ENCODE measurements around the gene NR2F2. TPM values are rescaled to one million over a fixed set of nuclear protein-coding genes. Genes with fewer than 3 reads are reported as not detected.

The NR2F2 gene
- total RNA-seq (100 to 1,000 TPM in 6 of 7 donors, 10 to 100 TPM in 1; 87.1 to 256 (median 121) TPM), polyA plus RNA-seq (10 to 100 TPM; 18.6 to 39.4 (median 23.7) TPM)
- long read RNA-seq, donor 1, full-length matches to known transcripts = 58 of 218 reads
- long read RNA-seq, donor 1, partial matches to known transcripts = 160 of 218 reads
- long read RNA-seq, donor 1, other reads (novel, unspliced or antisense) = 0 of 218 reads
- long read RNA-seq, donor 2, full-length matches to known transcripts = 53 of 79 reads
- long read RNA-seq, donor 2, partial matches to known transcripts = 26 of 79 reads
- long read RNA-seq, donor 2, other reads (novel, unspliced or antisense) = 0 of 79 reads

DNA sequence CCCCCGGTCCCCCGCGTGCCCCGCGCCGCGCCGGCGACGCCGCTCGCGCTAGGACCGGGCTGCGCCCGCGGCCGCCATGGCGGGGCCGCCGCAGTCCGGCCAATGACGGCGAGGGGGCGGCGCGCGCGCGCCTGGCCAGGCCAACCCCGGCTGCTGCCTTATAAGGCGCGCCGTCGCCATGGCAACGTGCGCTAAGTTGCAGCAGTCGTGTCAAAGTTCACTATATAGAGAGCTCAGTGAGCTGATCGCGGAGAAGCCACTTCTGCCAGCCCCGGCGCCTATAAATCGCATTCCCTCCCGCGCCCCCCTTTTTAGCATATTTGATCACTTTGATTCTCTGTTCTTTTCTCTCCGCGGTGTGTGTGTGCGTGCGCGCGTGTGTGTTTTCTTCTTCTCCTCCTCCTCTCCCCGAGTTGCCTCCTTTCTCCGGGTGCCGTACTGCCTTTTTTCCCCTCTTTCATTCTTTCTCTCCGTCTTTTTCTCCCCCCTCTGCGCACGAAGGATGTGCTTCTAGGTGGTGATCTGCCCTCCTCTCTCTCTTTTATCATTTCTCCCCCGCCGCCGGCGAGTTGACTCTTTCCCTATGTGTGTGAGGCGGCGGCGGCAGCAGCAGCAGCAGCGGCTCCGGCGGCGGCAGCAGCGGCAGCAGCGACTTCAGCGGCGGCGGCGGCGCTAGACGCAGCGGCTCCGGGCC lies at the start of gene NR2F2:
Gene NR2F2 (plus strand): TSS at position 251 of the 694 bp plus-strand sequence. CDS start 1,406 bp downstream, outside the sequence.
- H3K27me3 ChIP-seq (replicated peaks in 1 of 7) = peaks cover 0 to 99% (median 38%) of the 10 kb centered on the region in 7 donors
- 1 to 3% (median 2%) methylated on average over 55 to 78 of the region's 78 CpGs for WGBS, 5 donors
- H3K4me1 ChIP-seq = peaks cover 0 to 37% (median 2%) of the 10 kb centered on the region in 6 donors
- DNase-seq = peak; percentile 89
- H3K4me3 ChIP-seq = peak within 1 kb of the TSS; percentile 28 to 80 (median 56)
- peaks cover 0 to 21% (median 0%) of the 10 kb centered on the region in 8 donors for H3K9me3 ChIP-seq
- intact Hi-C loops (cut with DNase I; ENCODE audit: low total_unique reads) = no loop called here
- peak within 1 kb of the TSS; percentile 72 to 96 (median 91) for H3K27ac ChIP-seq
- TF ChIP-seq, protein P1, sequence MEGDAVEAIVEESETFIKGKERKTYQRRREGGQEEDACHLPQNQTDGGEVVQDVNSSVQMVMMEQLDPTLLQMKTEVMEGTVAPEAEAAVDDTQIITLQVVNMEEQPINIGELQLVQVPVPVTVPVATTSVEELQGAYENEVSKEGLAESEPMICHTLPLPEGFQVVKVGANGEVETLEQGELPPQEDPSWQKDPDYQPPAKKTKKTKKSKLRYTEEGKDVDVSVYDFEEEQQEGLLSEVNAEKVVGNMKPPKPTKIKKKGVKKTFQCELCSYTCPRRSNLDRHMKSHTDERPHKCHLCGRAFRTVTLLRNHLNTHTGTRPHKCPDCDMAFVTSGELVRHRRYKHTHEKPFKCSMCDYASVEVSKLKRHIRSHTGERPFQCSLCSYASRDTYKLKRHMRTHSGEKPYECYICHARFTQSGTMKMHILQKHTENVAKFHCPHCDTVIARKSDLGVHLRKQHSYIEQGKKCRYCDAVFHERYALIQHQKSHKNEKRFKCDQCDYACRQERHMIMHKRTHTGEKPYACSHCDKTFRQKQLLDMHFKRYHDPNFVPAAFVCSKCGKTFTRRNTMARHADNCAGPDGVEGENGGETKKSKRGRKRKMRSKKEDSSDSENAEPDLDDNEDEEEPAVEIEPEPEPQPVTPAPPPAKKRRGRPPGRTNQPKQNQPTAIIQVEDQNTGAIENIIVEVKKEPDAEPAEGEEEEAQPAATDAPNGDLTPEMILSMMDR (IDR thresholded peaks at IDR 0.05 in 8 of 11, conservative IDR thresholded peaks at IDR 0.05 in 3 of 11) = no peak
- TF ChIP-seq POLR2AphosphoS5 (IDR thresholded peaks at IDR 0.05) = peak; percentile 84 to 94 (median 92)
- TF ChIP-seq POLR2A (IDR thresholded peaks at IDR 0.05) = peak in 2 of 3 donors; percentile 28 to 89
- peaks cover 0 to 22% (median 7%) of the 10 kb centered on the region in 6 donors for H3K36me3 ChIP-seq

GRCh38 chr15:96285305-96285704 lies 45.2 kb upstream of the NR2F2 start:
- Histone ChIP-seq H3K27me3 (replicated peaks in 1 of 7) (peaks cover 0 to 4% (median 0%) of the 10 kb centered on the region in 7 donors), H3K27ac (no peak overlapping the region), H3K9me3 (peaks cover 0 to 13% (median 0%) of the 10 kb centered on the region in 8 donors), H3K36me3 (peaks cover 0 to 63% (median 2%) of the 10 kb centered on the region in 6 donors), H3K4me3 (no peak overlapping the region), H3K4me1 (no peaks in the 10 kb centered on the region)
- intact Hi-C loops (cut with DNase I; ENCODE audit: low total_unique reads) = no loop called here
- DNase-seq = no peak
- TF ChIP-seq, protein P1 (IDR thresholded peaks at IDR 0.05 in 8 of 11, conservative IDR thresholded peaks at IDR 0.05 in 3 of 11) = no peak
- TF ChIP-seq POLR2AphosphoS5 (IDR thresholded peaks at IDR 0.05) (no peak), POLR2A (IDR thresholded peaks at IDR 0.05) (no peak)
- WGBS, 5 donors = 64 to 71% (median 68%) methylated on average over 11 of the region's 11 CpGs

- no peaks in the 10 kb centered on the region for H3K4me1 ChIP-seq
- peaks cover 0 to 4% (median 0%) of the 10 kb centered on the region in 7 donors for H3K27me3 ChIP-seq (replicated peaks in 1 of 7)
- intact Hi-C loops (cut with DNase I; ENCODE audit: low total_unique reads) = no loop called here
- H3K36me3 ChIP-seq = peaks cover 0 to 63% (median 2%) of the 10 kb centered on the region in 6 donors
- no peak overlapping the region for H3K4me3 ChIP-seq
- 58 to 73% (median 61%) methylated on average over 14 to 18 of the region's 18 CpGs for WGBS, 5 donors
- DNase-seq = no peak
- H3K27ac ChIP-seq = no peak overlapping the region
- H3K9me3 ChIP-seq = peaks cover 0 to 13% (median 0%) of the 10 kb centered on the region in 8 donors
- TF ChIP-seq POLR2AphosphoS5 (IDR thresholded peaks at IDR 0.05) (no peak), POLR2A (IDR thresholded peaks at IDR 0.05) (no peak)
- TF ChIP-seq, protein P1 (IDR thresholded peaks at IDR 0.05 in 8 of 11, conservative IDR thresholded peaks at IDR 0.05 in 3 of 11) = no peak
Observed at GRCh38 chr15:96285729-96286254, 44.7 kb upstream of the NR2F2 start.

Data from spleen (tissue), 13 donors.